K562 (cell line): Measurements from ENCODE around the gene AQP1. TPM values are rescaled to one million over a fixed set of nuclear protein-coding genes. Genes with fewer than 3 reads are reported as not detected.

ENCODE experiments used
- ETS1 ChIP-seq: conservative IDR thresholded peaks from 2 replicates; pipeline ENCODE4 v1.6.1; 2011; ENCODE audit warnings: low read depth, mild to moderate bottlenecking, low read length; ENCODE audit not compliant: control insufficient read depth
- GABPB2 ChIP-seq: fragments of 250-450 bp; sonication (Bioruptor Pico); conservative IDR thresholded peaks from 2 replicates; pipeline ENCODE4 v1.5.1; 2021; ENCODE audit warnings: mild to moderate bottlenecking
- KAT7 ChIP-seq: sonication (generic); formaldehyde crosslinking; IDR thresholded peaks from 2 replicates; pipeline ENCODE4 v1.8.0; 2022; ENCODE audit warnings: missing genetic modification reagents, mild to moderate bottlenecking, borderline replicate concordance
- KDM4B ChIP-seq, 2 experiments: fragments of 450-650 bp in 1 of 2; sonication (generic) in 1 of 2; IDR thresholded peaks; 2 replicates each; pipeline ENCODE4 v1.6.1; 2016 to 2017; ENCODE audit warnings: borderline replicate concordance in 2 of 2, antibody characterized with exemption in 1 of 2, low read depth in 1 of 2, mild to moderate bottlenecking in 1 of 2
- KHSRP ChIP-seq: fragments of 450-650 bp; IDR thresholded peaks from 2 replicates; pipeline ENCODE4 v1.6.1; 2017
- NONO ChIP-seq, 2 experiments: fragments of 200-400 bp in 1 of 2; fragments of 450-650 bp in 1 of 2; formaldehyde crosslinking in 1 of 2; IDR thresholded peaks; 2 replicates each; pipeline ENCODE4 v1.6.1; 2017; ENCODE audit warnings: low read depth in 2 of 2, mild to moderate bottlenecking in 2 of 2, moderate library complexity in 2 of 2, low read length in 1 of 2
- RERE ChIP-seq: sonication (generic); formaldehyde crosslinking; IDR thresholded peaks from 2 replicates; pipeline ENCODE4 v1.8.0; 2023; ENCODE audit warnings: missing genetic modification reagents, mild to moderate bottlenecking, borderline replicate concordance
- SETDB1 ChIP-seq: IDR thresholded peaks from one replicate; pipeline ENCODE4 v1.6.1; 2012; ENCODE audit warnings: low read length, control low read depth, inconsistent platforms
- ZNF518B ChIP-seq: fragments of 250-450 bp; sonication (Bioruptor Pico); IDR thresholded peaks from 2 replicates; pipeline ENCODE4 v1.5.0; 2021; ENCODE audit warnings: mild to moderate bottlenecking, moderate library complexity
- ZNF586 ChIP-seq: fragments of 450-650 bp; formaldehyde crosslinking; conservative IDR thresholded peaks from 2 replicates; pipeline ENCODE4 v1.4.0; 2020; ENCODE audit warnings: mild to moderate bottlenecking, moderate library complexity
- ZNF780A ChIP-seq: fragments of 250-450 bp; sonication (Bioruptor Pico); IDR thresholded peaks from 2 replicates; pipeline ENCODE4 v1.5.0; 2021; ENCODE audit warnings: mild to moderate bottlenecking
- polyA plus RNA-seq, 8 experiments: library from polyadenylated mRNA; depleted of rRNA in 4 of 8; stranded (reverse) in 5 of 8; unstranded in 3 of 8; fragments of >200 nt; fragmentation: Nextera tagmentation in 2 of 8; fragmentation: Illumina TruSeq in 1 of 8; extraction: Ambion mirVana in 2 of 8; extraction: Trizol in 1 of 8; gene quantifications; 2 replicates each; pipeline versions ENCODE4 v1.2.1 to v1.2.3, GENCODE V29; 2011 to 2014; ENCODE audit warnings: inconsistent platforms in 1 of 8, missing spikeins in 1 of 8
- total RNA-seq, 7 experiments: library from RNA; depleted of rRNA in 6 of 7; stranded (reverse); fragments of >200 nt in 6 of 7; fragmentation: Illumina TruSeq in 2 of 7; extraction: Trizol in 2 of 7; gene quantifications; 2 replicates each; pipeline versions ENCODE4 v1.2.1 to v1.2.3, GENCODE V29; 2011 to 2021; ENCODE audit warnings: low replicate concordance in 1 of 7

The AQP1 gene
- total and polyA plus RNA-seq, 9 of the 15 experiments (the other 6 are each of a cell fraction or from before 2014, with no cell fraction given): 0.18 to 12.6 (median 4.1) TPM

GRCh38 chr7:30915005-30915601, 3.5 kb downstream of the AQP1 start (continued):
- TF ChIP-seq NONO (IDR thresholded peaks at IDR 0.05; ENCODE audit: low read depth in 2 of 2, low read length in 1 of 2): 0 out of 4 replicates have a peak, but pooled peaks of 1 of the 2 experiments have one; percentile 20
- no peak for TF ChIP-seq GABPB2 (CRISPR knock-in tag)
- no peak for TF ChIP-seq KHSRP
- TF ChIP-seq SETDB1: no peak
- no peak for TF ChIP-seq ZNF518B (CRISPR knock-in tag)
- TF ChIP-seq ZNF586: no peak
- TF ChIP-seq ZNF780A (CRISPR knock-in tag): no peak
- no peak for TF ChIP-seq KAT7 (CRISPR knock-in tag)
- TF ChIP-seq ETS1: 0 out of 2 replicates have a peak, but pooled peaks have one; percentile 65
- 0 out of 4 replicates have a peak, but pooled peaks of 1 of the 2 experiments have one; percentile 52 for TF ChIP-seq KDM4B (IDR thresholded peaks at IDR 0.05; ENCODE audit: borderline replicate concordance in 2 of 2, low read depth in 1 of 2)
- no peak for TF ChIP-seq RERE
